Activated CD4-positive, alpha-beta T cell treated with anti-CD3 and anti-CD28 coated beads, Interleukin-2, amount 10 ng/mL, durations not matched to agents 24 days and 14 days (primary cell): ENCODE measurements around the gene PTGER2. TPM values are rescaled to one million over a fixed set of nuclear protein-coding genes. Genes with fewer than 3 reads are reported as not detected.
A peak's percentile ranks its signal among the peaks of the same experiment; 100 is the strongest.

Experiments
- DNase-seq: peaks from one replicate; pipeline ENCODE4 v3.0.0; 2022
- H3K27ac Mint-ChIP-seq: one replicate; pipeline ENCODE4 v1.8.0; 2022; ENCODE audit warnings: mild to moderate bottlenecking, mixed read lengths
- H3K27me3 Mint-ChIP-seq: one replicate; pipeline ENCODE4 v1.8.0; 2022; ENCODE audit warnings: mixed read lengths
- H3K36me3 Mint-ChIP-seq: one replicate; pipeline ENCODE4 v1.8.0; 2022; ENCODE audit warnings: low read depth, mild to moderate bottlenecking, mixed read lengths
- H3K4me1 Mint-ChIP-seq: one replicate; pipeline ENCODE4 v1.8.0; 2021; ENCODE audit warnings: mixed read lengths
- H3K4me3 Mint-ChIP-seq: one replicate; pipeline ENCODE4 v1.8.0; 2022; ENCODE audit warnings: mild to moderate bottlenecking, moderate library complexity, mixed read lengths
- H3K9me3 Mint-ChIP-seq: one replicate; pipeline ENCODE4 v1.8.0; 2021; ENCODE audit warnings: mixed read lengths
- intact Hi-C: fragments of 100-400 bp; cut with micrococcal nuclease; formaldehyde crosslinking; loops from one replicate; pipeline ENCODE4 v1.15.1; 2023
- total RNA-seq: library from RNA; stranded (reverse); gene quantifications from 2 replicates; pipeline ENCODE4 v1.2.3, GENCODE V29; 2022

PTGER2 gene, protein sequence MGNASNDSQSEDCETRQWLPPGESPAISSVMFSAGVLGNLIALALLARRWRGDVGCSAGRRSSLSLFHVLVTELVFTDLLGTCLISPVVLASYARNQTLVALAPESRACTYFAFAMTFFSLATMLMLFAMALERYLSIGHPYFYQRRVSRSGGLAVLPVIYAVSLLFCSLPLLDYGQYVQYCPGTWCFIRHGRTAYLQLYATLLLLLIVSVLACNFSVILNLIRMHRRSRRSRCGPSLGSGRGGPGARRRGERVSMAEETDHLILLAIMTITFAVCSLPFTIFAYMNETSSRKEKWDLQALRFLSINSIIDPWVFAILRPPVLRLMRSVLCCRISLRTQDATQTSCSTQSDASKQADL
- total RNA-seq: 66.7 and 69.9 TPM in 2 replicates

DNA sequence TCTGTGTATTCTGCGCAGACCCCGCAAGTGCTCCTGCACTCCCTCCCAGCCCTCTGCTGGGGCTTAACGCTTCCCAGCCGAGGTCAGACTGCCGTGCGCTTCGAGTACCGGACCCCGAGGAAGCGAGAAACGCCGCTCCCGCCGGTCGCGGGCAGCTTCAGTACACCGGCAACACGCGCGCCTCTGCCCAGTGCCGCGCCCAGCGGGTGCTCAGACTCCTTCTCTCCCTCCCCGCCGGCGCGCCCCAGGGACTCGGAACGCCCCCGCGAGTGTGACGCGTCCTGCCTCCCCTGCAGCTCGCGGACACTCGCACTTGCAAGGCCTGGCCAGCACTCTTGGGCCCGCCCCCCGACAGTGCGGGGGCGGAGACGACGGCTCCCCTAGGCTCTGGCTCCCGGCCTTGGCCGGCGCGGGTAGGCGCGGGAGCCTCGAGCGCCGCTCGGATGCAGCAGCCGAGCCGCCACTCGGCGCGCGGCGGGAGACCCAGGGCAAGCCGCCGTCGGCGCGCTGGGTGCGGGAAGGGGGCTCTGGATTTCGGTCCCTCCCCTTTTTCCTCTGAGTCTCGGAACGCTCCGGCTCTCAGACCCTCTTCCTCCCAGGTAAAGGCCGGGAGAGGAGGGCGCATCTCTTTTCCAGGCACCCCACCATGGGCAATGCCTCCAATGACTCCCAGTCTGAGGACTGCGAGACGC lies at the start of gene PTGER2:
Gene PTGER2, plus strand, starts transcription at position 410 of the 692 bp plus-strand sequence. Its CDS starts 237 bp downstream, at position 647.
- Mint-ChIP-seq H3K27ac (peak within 1 kb of the TSS; percentile 99), H3K4me1 (peaks cover 62% of the 10 kb centered on the region), H3K27me3 (no peaks in the 10 kb centered on the region), H3K4me3 (peak within 1 kb of the TSS; percentile 99), H3K9me3 (no peaks in the 10 kb centered on the region), H3K36me3 (peaks cover 77% of the 10 kb centered on the region)
- intact Hi-C loops: loop anchor here (2.0 to 10.0 kb wide), 3 partner anchors 239 to 467 kb away; partner anchors contain the start of genes GPR137C, PSMC6 and TXNDC16
- DNase-seq: peak; percentile 97

DNA sequence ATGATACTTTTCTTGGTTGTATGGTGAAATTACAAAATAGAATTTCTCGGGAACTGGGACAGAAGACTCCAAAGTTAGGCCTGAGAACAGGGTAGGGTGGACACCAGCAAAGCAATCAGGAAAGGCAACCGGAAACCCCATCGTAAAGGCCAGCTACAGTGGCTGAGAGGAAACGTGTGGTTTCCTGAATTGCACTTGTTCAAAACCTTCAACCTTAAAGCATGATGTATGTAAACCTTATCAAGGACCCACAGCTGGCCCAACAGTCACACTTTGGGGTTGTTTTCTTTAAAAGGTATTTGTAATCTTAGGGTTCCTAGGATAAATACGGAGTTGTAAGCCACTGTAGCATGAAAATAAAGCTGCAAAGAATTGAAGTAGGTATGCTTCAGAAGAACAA lies 48.9 kb upstream of the PTGER2 start:
- intact Hi-C loops: loop anchor here (10.0 kb wide), 1 partner anchor 200 kb away; the partner anchor contains the start of gene NID2
- no peak overlapping the region for H3K27ac Mint-ChIP-seq

DNA sequence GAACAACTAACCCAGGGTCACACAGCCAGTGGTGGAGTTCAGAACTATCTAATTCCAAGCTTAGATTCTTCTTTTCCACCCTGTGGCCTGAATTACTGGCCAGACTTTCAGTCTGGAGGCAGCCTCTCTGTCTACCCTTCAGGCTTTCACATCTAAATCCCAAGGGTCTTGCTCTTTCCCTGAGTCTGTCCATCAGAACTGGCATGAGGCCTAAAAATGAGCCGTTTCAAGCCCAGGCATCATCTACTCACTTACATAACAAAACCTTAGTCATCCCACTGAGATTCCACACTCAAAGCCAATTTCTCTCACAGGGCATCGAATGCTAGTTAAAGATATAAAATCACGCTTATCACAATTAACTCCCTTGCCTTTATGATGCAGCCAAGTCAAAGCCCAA lies 47.9 kb upstream of the PTGER2 start:
- Mint-ChIP-seq H3K27me3 (peaks cover 47% of the 10 kb centered on the region), H3K9me3 (peaks cover 2% of the 10 kb centered on the region), H3K27ac (no peak overlapping the region), H3K4me1 (peaks cover 38% of the 10 kb centered on the region), H3K36me3 (peaks cover 9% of the 10 kb centered on the region), H3K4me3 (no peak overlapping the region)
- DNase-seq: no peak
- intact Hi-C loops: loop anchor here (10.0 kb wide), 1 partner anchor 201 kb away; the partner anchor contains the start of gene NID2

More for the DNA sequence above, 48.9 kb upstream of the PTGER2 start:
- peaks cover 45% of the 10 kb centered on the region for H3K27me3 Mint-ChIP-seq
- DNase-seq: no peak
- H3K4me3 Mint-ChIP-seq: peak overlapping the region; percentile 19
- peaks cover 8% of the 10 kb centered on the region for H3K9me3 Mint-ChIP-seq
- peaks cover 38% of the 10 kb centered on the region for H3K4me1 Mint-ChIP-seq
- peaks cover 10% of the 10 kb centered on the region for H3K36me3 Mint-ChIP-seq

DNA sequence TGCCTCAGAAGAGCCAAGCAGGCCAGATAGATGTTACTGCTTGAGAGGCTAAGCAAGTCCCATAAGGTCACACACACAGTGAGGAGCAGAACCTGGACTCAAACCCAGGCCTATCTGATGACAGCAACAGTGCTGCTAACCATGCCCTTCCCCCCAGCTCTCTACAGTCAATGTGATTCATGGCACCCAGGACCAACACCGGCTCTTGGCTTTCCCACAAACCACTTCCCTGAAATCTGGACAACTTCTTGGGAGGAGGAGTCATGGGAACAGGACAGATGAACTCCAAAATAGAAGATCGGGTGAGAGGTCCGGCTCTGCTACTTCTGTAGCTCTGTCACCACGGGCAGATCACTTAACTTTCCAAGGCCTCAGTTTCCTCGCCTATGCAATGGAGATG lies 47.3 kb upstream of the PTGER2 start:
- intact Hi-C loops: loop anchor here (10.0 kb wide), 1 partner anchor 202 kb away; the partner anchor contains the start of gene NID2
- peak; percentile 50 for DNase-seq
- Mint-ChIP-seq H3K4me3 (peak overlapping the region; percentile 17), H3K4me1 (peaks cover 39% of the 10 kb centered on the region), H3K9me3 (no peaks in the 10 kb centered on the region), H3K27ac (no peak overlapping the region), H3K27me3 (peaks cover 51% of the 10 kb centered on the region), H3K36me3 (peaks cover 8% of the 10 kb centered on the region)

DNA sequence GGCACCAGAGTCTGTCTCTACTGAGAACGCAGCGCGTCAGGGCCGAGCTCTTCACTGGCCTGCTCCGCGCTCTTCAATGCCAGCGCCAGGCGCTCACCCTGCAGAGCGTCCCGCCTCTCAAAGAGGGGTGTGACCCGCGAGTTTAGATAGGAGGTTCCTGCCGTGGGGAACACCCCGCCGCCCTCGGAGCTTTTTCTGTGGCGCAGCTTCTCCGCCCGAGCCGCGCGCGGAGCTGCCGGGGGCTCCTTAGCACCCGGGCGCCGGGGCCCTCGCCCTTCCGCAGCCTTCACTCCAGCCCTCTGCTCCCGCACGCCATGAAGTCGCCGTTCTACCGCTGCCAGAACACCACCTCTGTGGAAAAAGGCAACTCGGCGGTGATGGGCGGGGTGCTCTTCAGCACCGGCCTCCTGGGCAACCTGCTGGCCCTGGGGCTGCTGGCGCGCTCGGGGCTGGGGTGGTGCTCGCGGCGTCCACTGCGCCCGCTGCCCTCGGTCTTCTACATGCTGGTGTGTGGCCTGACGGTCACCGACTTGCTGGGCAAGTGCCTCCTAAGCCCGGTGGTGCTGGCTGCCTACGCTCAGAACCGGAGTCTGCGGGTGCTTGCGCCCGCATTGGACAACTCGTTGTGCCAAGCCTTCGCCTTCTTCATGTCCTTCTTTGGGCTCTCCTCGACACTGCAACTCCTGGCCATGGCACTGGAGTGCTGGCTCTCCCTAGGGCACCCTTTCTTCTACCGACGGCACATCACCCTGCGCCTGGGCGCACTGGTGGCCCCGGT lies 46.4 kb upstream of the PTGER2 start, which contains the start of gene PTGDR:
Gene PTGDR, plus strand, starts transcription at position 198 of the 778 bp plus-strand sequence. Its CDS starts 117 bp downstream, at position 315.
- intact Hi-C loops: loop anchor here (10.0 kb wide), 1 partner anchor 203 kb away; the partner anchor contains the start of gene NID2
- DNase-seq: peak; percentile 79
- Mint-ChIP-seq H3K27me3 (peaks cover 55% of the 10 kb centered on the region), H3K36me3 (peaks cover 8% of the 10 kb centered on the region), H3K4me1 (peaks cover 39% of the 10 kb centered on the region), H3K4me3 (peak within 1 kb of the TSS; percentile 91), H3K27ac (peak within 1 kb of the TSS; percentile 61), H3K9me3 (no peaks in the 10 kb centered on the region)

DNA sequence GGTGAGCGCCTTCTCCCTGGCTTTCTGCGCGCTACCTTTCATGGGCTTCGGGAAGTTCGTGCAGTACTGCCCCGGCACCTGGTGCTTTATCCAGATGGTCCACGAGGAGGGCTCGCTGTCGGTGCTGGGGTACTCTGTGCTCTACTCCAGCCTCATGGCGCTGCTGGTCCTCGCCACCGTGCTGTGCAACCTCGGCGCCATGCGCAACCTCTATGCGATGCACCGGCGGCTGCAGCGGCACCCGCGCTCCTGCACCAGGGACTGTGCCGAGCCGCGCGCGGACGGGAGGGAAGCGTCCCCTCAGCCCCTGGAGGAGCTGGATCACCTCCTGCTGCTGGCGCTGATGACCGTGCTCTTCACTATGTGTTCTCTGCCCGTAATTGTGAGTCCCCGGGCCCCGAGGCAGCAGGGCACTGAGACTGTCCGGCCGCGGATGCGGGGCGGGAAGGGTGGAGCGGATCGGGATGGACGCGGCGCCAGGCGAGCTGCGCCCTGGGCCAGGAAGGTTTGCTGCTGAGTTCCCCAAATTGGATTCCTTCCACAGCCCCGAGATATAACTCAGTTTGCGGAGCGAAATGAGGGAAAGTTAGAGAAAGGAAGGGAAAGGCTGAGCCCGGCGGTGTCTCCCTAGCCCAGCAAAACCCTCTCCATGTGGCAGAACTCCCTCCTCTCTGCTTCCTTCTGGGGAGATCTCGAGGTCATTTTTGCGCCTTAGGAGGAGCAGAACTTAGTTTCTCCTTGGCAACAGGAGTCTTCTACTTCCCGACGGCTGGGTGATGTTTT lies 45.6 kb upstream of the PTGER2 start:
- H3K27me3 Mint-ChIP-seq: peaks cover 57% of the 10 kb centered on the region
- H3K4me1 Mint-ChIP-seq: peaks cover 39% of the 10 kb centered on the region
- no peaks in the 10 kb centered on the region for H3K9me3 Mint-ChIP-seq
- H3K27ac Mint-ChIP-seq: peak overlapping the region; percentile 61
- H3K36me3 Mint-ChIP-seq: peaks cover 8% of the 10 kb centered on the region
- DNase-seq: peak; percentile 77
- intact Hi-C loops: loop anchor here (10.0 kb wide), 1 partner anchor 204 kb away; the partner anchor contains the start of gene NID2
- peak overlapping the region; percentile 91 for H3K4me3 Mint-ChIP-seq

DNA sequence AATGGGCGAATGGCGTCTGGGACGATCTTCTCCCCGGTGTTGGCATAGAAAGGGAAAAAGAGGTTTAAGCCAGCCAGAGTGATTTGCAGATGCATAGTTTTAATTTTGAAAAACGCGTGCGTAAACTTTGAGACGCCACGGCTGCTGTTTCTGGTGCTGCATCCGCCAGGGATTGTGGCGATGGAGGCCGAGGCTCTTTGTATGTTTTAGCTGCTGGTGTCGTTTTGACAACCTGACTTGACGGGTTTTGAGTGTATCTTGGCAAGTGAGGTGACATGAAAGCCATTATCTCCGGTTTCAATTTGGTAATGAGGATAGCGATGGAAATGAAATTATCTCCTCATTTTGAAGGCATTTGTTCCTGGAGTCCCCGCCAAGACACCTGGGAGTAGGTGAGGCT lies 45.0 kb upstream of the PTGER2 start:
- peak; percentile 55 for DNase-seq
- intact Hi-C loops: loop anchor here (10.0 kb wide), 1 partner anchor 204 kb away; the partner anchor contains the start of gene NID2
- H3K36me3 Mint-ChIP-seq: peaks cover 8% of the 10 kb centered on the region
- peaks cover 61% of the 10 kb centered on the region for H3K27me3 Mint-ChIP-seq
- H3K9me3 Mint-ChIP-seq: no peaks in the 10 kb centered on the region
- H3K27ac Mint-ChIP-seq: no peak overlapping the region
- peak overlapping the region; percentile 91 for H3K4me3 Mint-ChIP-seq
- H3K4me1 Mint-ChIP-seq: peaks cover 39% of the 10 kb centered on the region

DNA sequence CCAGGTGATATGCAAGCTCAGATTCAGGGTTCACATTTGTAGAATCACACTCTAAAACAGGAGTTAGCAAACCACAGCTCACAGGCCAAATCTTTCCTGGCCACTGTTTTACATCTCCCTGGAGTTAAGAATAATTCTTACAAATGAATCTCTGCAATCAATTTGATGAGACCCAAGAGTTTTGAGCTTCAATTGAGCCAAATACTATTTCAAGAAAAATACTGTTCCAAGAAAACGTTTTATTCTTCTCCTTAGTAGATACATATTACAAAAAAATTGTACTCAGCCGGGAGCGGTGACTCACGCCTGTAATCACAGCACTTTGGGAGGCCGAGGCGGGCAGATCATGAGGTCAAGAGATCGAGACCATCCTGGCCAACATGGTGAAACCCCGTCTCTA lies 44.1 kb upstream of the PTGER2 start:
- H3K9me3 Mint-ChIP-seq: no peaks in the 10 kb centered on the region

DNA sequence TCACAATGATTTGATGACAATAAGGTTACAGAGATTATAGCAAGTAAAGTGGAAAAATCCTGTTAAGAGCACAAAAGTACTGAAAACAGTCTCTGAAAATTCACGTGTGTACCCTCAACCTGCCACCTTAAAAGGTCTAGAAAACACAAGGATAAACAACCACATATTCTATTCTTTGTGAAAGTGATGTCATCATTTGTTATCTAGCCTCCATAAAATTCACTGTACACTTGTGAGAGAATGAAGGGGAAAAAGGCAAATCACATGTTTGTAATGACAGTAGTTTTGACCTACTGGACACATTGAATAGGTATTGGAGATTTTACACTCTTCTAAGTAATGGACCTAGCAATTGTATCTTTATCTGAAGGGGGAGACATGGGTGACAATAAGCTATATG lies 42.6 kb upstream of the PTGER2 start:
- Mint-ChIP-seq H3K4me3 (no peak overlapping the region), H3K36me3 (peaks cover 9% of the 10 kb centered on the region), H3K9me3 (no peaks in the 10 kb centered on the region), H3K4me1 (peaks cover 24% of the 10 kb centered on the region), H3K27ac (no peak overlapping the region), H3K27me3 (peaks cover 73% of the 10 kb centered on the region)
- intact Hi-C loops: loop anchor here (5.0 kb wide), 1 partner anchor 274 kb away; no protein-coding TSS in a partner anchor
- peak; percentile 15 for DNase-seq

More for the DNA sequence above, 44.1 kb upstream of the PTGER2 start:
- DNase-seq: no peak
- H3K4me3 Mint-ChIP-seq: no peak overlapping the region
- H3K27ac Mint-ChIP-seq: no peak overlapping the region
- peaks cover 68% of the 10 kb centered on the region for H3K27me3 Mint-ChIP-seq
- peaks cover 38% of the 10 kb centered on the region for H3K4me1 Mint-ChIP-seq
- H3K36me3 Mint-ChIP-seq: peaks cover 8% of the 10 kb centered on the region
- intact Hi-C loops: loop anchor here (5.0 to 10.0 kb wide), 2 partner anchors 205 to 273 kb away; partner anchors contain the start of gene NID2

DNA sequence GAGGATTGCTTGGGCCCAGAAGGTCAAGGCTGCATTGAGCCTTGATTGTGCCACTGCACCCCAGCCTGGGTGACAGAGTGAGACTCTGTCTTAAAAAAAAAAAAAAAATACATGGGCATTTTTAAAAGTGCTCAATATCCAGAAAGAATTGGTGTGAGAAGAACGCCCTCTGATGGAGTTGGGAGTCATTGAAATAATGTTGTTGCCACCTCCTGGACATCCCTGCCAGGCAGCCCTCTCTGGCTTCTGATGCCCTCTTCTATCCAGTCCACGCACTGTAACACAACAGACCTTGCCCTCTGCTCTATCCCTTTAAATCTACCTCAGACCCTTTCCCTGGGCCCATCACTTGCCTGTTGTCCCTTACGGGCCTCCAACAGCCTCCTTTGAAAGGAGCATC lies 41.7 kb upstream of the PTGER2 start:
- H3K27ac Mint-ChIP-seq: no peak overlapping the region
- peaks cover 20% of the 10 kb centered on the region for H3K4me1 Mint-ChIP-seq
- peaks cover 9% of the 10 kb centered on the region for H3K36me3 Mint-ChIP-seq
- H3K27me3 Mint-ChIP-seq: peaks cover 69% of the 10 kb centered on the region
- DNase-seq: peak; percentile 75
- intact Hi-C loops: loop anchor here (5.0 kb wide), 1 partner anchor 275 kb away; no protein-coding TSS in a partner anchor
- H3K9me3 Mint-ChIP-seq: no peaks in the 10 kb centered on the region
- H3K4me3 Mint-ChIP-seq: no peak overlapping the region

DNA sequence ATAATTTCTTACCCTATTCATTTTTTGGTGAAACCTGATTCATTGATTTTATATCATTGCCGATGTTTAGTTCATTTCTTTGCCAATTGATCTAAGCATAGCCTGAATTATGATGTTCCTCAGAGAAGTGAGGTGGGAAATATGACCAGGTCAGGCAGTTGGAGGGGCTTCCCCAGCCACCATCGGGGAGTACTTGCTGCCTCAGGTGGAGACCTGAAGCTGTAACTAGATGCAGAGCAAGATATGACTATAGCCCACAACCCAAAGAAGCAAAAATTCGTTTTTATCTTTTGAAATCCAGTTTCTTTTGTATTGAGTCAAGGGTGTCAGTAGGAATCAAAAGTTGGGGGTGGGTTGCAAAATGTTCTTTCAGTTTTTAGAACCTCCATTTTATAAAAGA lies 38.7 kb upstream of the PTGER2 start:
- peak; percentile 41 for DNase-seq
- Mint-ChIP-seq H3K27me3 (peaks cover 52% of the 10 kb centered on the region), H3K9me3 (peaks cover 4% of the 10 kb centered on the region), H3K27ac (no peak overlapping the region), H3K4me3 (no peak overlapping the region), H3K36me3 (peaks cover 3% of the 10 kb centered on the region), H3K4me1 (peaks cover 12% of the 10 kb centered on the region)
- intact Hi-C loops: no loop called here

DNA sequence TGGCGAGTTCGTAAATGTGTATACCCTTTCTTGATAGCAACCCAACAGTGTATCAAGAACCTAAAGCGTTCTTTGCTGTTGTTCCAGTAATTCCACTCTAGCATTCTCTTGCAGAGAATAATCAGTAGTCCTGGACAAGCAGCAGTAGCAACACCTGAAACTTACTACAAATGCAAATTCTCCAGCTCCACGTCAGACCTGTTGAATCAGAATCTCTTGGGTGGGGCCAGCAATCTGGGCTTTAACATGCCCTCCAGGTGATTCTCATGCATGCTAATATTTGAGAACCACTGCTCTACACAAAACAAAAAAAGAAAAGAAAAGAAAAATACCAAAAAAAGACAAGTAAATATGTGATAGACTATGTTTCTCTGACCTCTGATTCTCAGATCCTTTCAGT lies 36.6 kb upstream of the PTGER2 start:
- H3K36me3 Mint-ChIP-seq: peaks cover 3% of the 10 kb centered on the region
- H3K9me3 Mint-ChIP-seq: peaks cover 8% of the 10 kb centered on the region
- intact Hi-C loops: no loop called here
- peaks cover 42% of the 10 kb centered on the region for H3K27me3 Mint-ChIP-seq
- H3K27ac Mint-ChIP-seq: no peak overlapping the region
- H3K4me1 Mint-ChIP-seq: peaks cover 18% of the 10 kb centered on the region
- no peak overlapping the region for H3K4me3 Mint-ChIP-seq
- DNase-seq: peak; percentile 19
